Left lung (tissue), 10 donors: Measurements from ENCODE around the gene HDAC4. TPM values are rescaled to one million over a fixed set of nuclear protein-coding genes. Genes with fewer than 3 reads are reported as not detected.

Source experiments
- ATAC-seq: fragments of 200-7000 bp; cut with Tn5 transposase; one replicate; pipeline ENCODE4 v1.9.1; 2020; ENCODE audit warnings: moderate library complexity
- DNase-seq, 4 donors: peaks; one replicate each; pipeline ENCODE4 v3.0.0-alpha.2; 2013 to 2020
- H3K27ac ChIP-seq, 2 donors: fragments of 200-600 bp; sonication (generic) in 1 of 2; one replicate each; pipeline versions ENCODE4 v1.5.0 to v1.8.0; 2020 to 2021
- H3K27me3 ChIP-seq, 2 donors: fragments of 200-600 bp; sonication (generic) in 1 of 2; one replicate each; pipeline versions ENCODE4 v1.5.0 to v1.8.0; 2020 to 2021
- H3K36me3 ChIP-seq, 2 donors: fragments of 200-600 bp; sonication (generic) in 1 of 2; one replicate each; pipeline versions ENCODE4 v1.5.0 to v1.8.0; 2020 to 2021
- H3K4me1 ChIP-seq, 2 donors: fragments of 200-600 bp; one replicate each; pipeline ENCODE4 v1.8.0; 2021
- H3K4me3 ChIP-seq, 2 donors: fragments of 200-600 bp; sonication (generic) in 1 of 2; one replicate each; pipeline versions ENCODE4 v1.5.0 to v1.8.0; 2020 to 2021; ENCODE audit warnings: mild to moderate bottlenecking in 1 of 2
- H3K9me3 ChIP-seq, 2 donors: fragments of 200-600 bp; sonication (generic) in 1 of 2; one replicate each; pipeline versions ENCODE4 v1.5.0 to v1.8.0; 2020 to 2021
- CTCF ChIP-seq, 2 donors: fragments of 200-600 bp; sonication (generic) in 1 of 2; IDR thresholded peaks; one replicate each; pipeline versions ENCODE4 v1.5.0 to v1.8.0; 2021; ENCODE audit warnings: antibody characterized with exemption in 2 of 2
- intact Hi-C, 2 donors: fragments of 100-400 bp; cut with DNase I; formaldehyde crosslinking; loops; one replicate each; pipeline versions ENCODE4 v1.11.2 to v1.14.2; 2022
- polyA plus RNA-seq, 6 donors: library from polyadenylated mRNA; unstranded; fragments of 120-200 nt; gene quantifications; one replicate each; pipeline ENCODE4 v1.2.1, GENCODE V29; 2013; ENCODE audit not compliant: insufficient read length in 6 of 6
- total RNA-seq, 2 donors: library from RNA; stranded (reverse); fragmentation: NEBNext Ultra II Directional; extraction: Animal tissue kit (Norgen Biotek cat#: 25700); gene quantifications; one replicate each; pipeline ENCODE4 v1.2.1, GENCODE V29; 2021
- donor health status: DM: no; HTN: yes; CAD: no.
- donor health status: DM: no; HTN: no; CAD: no.

The HDAC4 gene
- total and polyA plus RNA-seq, 8 donors = 9.9 to 36.8 (median 12.8) TPM

DNA sequence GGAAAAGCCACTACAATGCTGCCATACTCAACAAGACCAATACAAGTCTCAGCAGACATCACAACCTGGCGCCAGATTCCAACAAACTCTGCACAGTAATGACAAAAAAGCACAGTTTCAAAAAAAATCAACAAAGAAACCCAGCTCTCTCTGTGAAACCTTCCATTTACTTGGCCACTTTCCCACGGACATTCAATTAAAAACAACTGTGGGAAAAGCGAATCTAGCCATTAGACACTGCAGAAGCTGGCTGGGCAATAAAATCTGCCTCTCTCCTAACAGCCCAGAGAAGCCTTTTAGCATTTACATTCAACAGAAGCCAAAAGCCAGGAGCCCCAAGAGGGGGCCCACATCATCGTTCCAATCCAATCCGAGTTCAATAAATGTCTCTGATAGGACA is 128.9 kb downstream of the HDAC4 start:
- Histone ChIP-seq H3K27ac (no peak overlapping the region), H3K9me3 (no peaks in the 10 kb centered on the region), H3K27me3 (no peaks in the 10 kb centered on the region), H3K4me1 (peaks cover 34 to 83% of the 10 kb centered on the region in 2 donors), H3K36me3 (no peaks in the 10 kb centered on the region), H3K4me3 (no peak overlapping the region)
- no peak for ATAC-seq
- intact Hi-C loops = no loop called here
- TF ChIP-seq CTCF (IDR thresholded peaks at IDR 0.05) = no peak
- DNase-seq = no peak

- Histone ChIP-seq H3K36me3 (no peaks in the 10 kb centered on the region), H3K9me3 (no peaks in the 10 kb centered on the region), H3K4me1 (peaks cover 38 to 83% of the 10 kb centered on the region in 2 donors), H3K4me3 (no peak overlapping the region), H3K27ac (no peak overlapping the region), H3K27me3 (no peaks in the 10 kb centered on the region)
- ATAC-seq = no peak
- no peak for TF ChIP-seq CTCF (IDR thresholded peaks at IDR 0.05)
- DNase-seq = no peak
- intact Hi-C loops = no loop called here
Observed at GRCh38 chr2:239271471-239271870, 129.3 kb downstream of the HDAC4 start.

GRCh38 chr2:239269916-239270315 is 130.9 kb downstream of the HDAC4 start:
- intact Hi-C loops = no loop called here
- Histone ChIP-seq H3K27me3 (no peaks in the 10 kb centered on the region), H3K9me3 (no peaks in the 10 kb centered on the region), H3K36me3 (no peaks in the 10 kb centered on the region), H3K4me3 (no peak overlapping the region), H3K27ac (no peak overlapping the region), H3K4me1 (peaks cover 37 to 83% of the 10 kb centered on the region in 2 donors)
- ATAC-seq (no peak), DNase-seq (no peak)
- no peak for TF ChIP-seq CTCF (IDR thresholded peaks at IDR 0.05)

GRCh38 chr2:239269173-239269885 is 131.5 kb downstream of the HDAC4 start:
- intact Hi-C loops = no loop called here

DNA sequence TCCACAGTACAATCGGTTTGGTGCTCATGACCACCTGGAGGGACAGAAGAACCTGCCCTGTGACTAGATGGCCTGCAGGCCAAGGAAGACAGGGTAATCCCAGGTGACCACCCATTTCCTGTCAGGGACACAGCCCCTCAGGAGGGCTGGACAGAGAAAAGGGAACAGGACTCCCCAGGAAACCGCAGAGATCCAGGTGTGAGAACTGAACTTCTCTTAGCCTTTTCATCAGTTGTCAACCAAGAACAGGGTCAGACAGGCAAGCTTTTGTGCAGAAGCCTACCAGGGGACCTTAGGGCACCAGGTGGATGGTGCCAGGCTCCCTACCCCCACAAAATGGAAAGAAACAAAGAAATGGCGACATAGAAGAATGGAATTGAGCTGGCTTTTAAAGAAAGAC is 132.3 kb downstream of the HDAC4 start:
- TF ChIP-seq CTCF (IDR thresholded peaks at IDR 0.05) = no peak
- H3K27ac ChIP-seq = peak overlapping the region; percentile 90 to 95
- no peak for DNase-seq

More at GRCh38 chr2:239269173-239269885, 131.5 kb downstream of the HDAC4 start:
- DNase-seq = no peak
- no peaks in the 10 kb centered on the region for H3K36me3 ChIP-seq
- TF ChIP-seq CTCF (IDR thresholded peaks at IDR 0.05) = no peak
- ATAC-seq = no peak
- no peaks in the 10 kb centered on the region for H3K9me3 ChIP-seq
- H3K4me3 ChIP-seq = no peak overlapping the region
- no peaks in the 10 kb centered on the region for H3K27me3 ChIP-seq
- no peak overlapping the region for H3K27ac ChIP-seq
- peaks cover 40 to 83% of the 10 kb centered on the region in 2 donors for H3K4me1 ChIP-seq

More for the DNA sequence above, 132.3 kb downstream of the HDAC4 start:
- peaks cover 48 to 83% of the 10 kb centered on the region in 2 donors for H3K4me1 ChIP-seq
- H3K9me3 ChIP-seq = no peaks in the 10 kb centered on the region
- no peaks in the 10 kb centered on the region for H3K36me3 ChIP-seq
- no peaks in the 10 kb centered on the region for H3K27me3 ChIP-seq
- ATAC-seq = no peak
- H3K4me3 ChIP-seq = no peak overlapping the region
- intact Hi-C loops = no loop called here
